HK-2 (cell line): ENCODE measurements around the gene TMBIM6.
"Not testable (repeated sequence)": the region's sequence is repeated elsewhere in the genome, so short reads cannot be mapped to it uniquely, and the experiment has no call there.

ENCODE experiments used
- DNase-seq: peaks from one replicate; pipeline ENCODE4 v3.0.0-alpha.2; 2018; ENCODE audit not compliant: unreplicated experiment

Gene TMBIM6

DNA sequence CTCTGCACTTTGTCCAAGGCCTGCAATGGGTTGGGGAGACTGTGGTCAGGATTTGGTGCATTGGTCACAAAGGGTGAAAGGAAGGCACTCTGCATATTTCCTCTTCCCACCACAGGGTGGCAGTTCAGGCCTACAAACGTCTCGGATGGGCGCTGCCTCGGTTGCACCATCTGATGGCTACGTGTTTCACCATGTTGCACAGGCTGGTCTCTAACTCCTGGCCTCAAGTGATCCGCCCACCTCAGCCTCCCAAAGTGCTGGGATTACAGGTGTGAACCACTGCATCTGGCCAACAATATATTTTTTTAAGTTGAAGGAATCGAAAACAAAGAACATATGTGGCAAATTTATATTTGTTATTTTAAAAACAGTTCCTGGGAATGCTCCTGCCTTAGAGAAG lies 35.1 kb downstream of the TMBIM6 start:
- DNase-seq, result peak; percentile 58

DNA sequence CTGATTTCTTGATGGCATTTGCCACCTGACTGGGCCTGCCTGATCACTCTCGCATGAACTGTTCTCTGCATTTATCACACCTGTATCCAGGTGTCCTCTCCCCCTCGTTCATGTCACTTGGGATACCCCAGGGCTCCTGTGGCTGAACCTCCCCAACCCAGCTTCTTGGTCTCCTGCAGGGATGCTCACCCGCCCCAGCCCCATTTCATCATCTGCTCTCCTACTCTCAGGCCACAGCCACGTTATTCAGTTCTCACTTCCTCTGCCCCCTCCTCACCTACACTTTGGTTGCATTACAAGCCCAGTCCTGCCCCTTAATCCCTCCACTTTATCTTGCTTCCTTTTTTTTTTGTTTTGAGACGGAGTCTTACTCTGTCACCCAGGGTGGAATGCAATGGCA lies 35.5 kb downstream of the TMBIM6 start:
- no peak for DNase-seq

DNA sequence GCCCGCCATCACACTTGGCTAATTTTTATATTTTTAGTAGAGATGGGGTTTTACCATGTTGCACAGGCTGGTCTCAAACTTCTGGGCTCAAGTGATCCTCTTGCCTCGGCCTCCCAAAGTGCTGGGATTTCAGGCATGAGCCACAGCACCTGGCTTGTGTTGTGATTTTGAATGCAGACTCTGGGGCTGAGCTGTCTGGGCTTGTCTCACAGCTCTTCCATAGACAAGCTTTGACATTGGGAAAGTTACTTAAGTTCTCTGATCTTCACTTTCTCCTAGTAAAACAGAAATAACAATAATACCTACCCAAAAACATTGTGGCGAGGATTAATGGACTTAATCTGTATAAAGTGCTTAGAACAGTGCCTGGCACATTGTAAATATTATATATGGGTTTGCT lies 36.0 kb downstream of the TMBIM6 start:
- no peak for DNase-seq

DNA sequence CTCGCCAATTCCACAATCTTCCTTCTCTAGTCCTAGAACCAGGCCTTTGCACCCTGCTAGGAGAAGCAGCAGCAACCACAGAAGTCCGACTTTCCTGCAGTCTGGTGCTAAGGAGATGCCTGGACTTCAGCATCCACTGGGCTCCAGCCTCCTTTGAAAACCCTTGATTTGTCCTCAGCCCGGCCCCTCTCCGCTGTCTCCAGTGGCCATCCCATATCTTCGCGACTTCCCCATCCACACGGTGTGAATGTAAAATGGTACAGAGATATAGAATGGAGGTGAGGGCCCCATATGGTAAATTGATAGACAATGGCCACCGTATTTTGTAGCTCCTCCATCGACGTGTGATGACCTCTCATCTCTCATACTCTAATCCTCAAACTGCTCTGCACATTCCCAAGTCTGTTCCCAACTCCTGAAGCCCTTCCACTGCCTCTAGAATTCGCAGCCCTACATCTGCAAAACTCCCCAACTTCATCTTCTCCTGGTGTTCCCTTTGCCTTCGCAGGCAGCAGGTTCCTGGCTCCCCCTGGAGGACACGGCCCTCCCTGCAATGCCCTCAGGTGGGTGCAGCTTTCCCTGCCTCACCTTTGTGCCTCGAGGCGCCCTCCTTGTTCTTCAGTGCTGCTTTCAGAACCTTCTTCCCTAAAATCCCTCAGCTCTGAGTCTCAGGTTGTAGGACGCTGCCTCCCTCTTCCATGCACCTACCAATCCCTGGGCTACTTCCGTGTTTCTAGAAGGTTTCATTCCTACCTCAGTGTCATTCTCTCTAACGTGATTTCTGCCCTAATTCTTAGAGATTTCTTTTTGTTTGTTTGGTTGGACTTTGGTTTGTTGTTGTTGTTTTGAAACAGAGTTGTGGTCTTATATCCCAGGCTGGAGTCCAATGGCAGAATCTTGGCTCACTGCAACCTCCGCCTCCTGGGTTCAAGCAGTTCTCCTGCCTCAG lies 36.7 kb downstream of the TMBIM6 start:
- DNase-seq, result peak; percentile 58

DNA sequence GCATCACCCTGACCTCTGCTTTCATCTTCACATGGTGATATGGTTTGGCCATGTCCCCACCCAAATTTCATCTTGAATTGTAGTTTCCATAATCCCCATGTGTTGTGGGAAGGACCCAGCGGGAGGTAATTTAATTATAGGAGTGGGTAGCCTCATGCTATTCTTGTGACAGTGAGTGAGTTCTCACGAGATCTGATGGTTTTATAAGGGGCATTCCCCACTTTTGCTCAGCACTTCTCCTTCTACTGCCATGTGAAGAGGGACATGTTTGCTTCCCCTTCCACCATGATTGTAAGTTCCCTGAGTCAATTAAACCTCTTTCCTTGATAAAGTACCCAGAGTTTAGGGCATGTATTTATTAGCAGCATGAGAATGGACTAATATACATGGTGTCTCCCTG lies 38.2 kb downstream of the TMBIM6 start:
- no peak for DNase-seq

DNA sequence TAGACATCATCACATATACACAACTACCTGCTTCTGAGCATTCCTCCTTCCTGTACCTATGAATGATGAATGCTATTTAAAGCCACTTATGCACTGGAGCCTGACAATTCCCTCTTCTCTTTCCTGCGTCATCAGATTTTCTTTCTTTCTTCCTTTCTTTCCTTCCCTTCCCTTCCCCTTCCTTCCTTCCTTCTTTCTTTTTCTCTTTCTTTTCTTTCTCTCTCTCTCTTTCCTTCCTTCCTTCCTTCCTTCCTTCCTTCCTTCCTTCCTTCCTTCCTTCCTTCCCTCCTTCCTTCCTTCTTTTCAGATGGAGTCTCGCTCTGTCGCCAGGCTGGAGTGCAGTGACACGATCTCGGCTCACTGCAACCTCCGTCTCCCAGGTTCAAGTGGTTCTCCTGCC lies 39.6 kb downstream of the TMBIM6 start:
- not testable (repeated sequence) for DNase-seq

DNA sequence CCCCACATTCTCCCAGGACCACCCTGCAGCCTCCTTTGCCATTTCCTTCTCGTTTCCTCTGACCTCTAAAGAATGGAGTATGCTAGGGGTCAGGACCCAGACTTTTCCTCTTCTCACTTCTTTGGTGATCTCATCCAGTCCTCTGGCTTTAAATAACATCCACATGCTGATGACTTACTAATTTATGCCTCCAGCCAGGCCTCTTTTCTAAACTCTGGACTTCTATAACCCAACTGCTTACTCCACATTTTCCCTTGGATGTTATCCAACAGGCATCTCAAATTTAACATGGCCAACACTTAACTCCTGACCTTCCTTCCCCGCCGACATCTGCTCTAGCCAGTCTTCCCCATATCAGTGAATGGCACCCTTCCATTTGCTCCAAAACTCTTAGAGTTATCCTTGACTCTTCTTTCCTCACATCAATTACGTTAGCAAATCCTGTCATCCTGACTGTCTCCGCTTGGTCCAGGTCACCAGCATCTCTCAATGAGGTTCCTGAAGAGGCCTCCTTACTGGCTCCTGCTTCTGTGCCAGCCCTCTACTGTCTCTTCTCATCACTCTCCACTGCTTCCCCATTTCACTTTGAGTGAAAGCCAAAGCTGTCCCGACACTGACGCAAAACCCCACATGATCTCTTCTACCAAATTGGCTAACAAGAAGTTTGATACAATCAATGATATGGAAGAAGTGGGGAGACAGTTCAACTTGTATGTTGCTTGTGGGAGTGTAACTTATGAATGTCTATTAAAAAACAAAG lies 42.7 kb downstream of the TMBIM6 start:
- DNase-seq, result no peak

DNA sequence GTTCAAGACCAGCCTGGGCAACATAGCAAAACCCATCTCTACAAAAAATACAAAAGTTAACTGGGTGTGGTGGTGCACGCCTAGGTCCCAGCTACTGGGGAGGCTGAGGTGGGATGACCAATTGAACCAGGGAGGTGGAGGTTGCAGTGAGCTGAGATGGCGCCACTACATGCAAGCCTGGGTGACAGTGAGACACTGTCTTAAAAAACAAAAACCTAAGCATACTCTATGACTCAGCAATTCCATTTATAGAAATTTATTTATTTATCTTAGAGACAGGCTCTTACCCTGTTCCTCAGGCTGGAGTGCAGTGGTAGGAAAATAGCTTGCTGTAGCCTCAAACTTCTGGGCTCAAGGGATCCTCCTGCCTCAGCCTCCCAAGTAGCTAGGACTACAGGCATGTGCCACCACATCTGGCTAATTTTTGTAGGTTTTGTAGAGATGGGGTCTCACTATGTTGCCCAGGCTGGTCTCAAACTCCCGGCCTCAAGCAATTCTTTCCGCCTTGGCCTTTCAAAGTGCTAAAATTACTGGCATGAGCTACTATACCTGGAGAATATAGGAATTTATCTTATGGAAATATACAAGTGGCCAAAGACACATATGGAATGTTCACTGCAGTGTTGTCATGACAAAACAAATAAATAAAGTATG lies 43.5 kb downstream of the TMBIM6 start:
- no peak for DNase-seq

DNA sequence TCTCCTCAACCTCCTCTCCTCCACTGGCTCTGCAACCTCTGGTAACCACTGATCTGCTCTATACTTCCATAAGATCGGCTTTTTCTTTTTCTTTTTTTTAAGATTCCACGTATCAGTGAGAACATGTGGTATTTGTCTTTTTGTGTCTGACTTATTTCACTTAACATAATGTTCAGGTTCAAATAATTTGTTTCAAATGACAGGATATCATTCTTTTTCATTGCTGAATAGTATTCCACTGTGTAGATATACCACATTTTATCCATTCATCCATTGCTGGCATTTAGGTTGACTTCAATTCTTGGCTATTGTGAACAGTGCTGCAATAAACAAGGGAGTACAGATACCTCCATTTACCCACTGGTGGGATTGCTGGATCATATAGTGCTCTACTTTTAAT lies 46.3 kb downstream of the TMBIM6 start:
- DNase-seq, result no peak

DNA sequence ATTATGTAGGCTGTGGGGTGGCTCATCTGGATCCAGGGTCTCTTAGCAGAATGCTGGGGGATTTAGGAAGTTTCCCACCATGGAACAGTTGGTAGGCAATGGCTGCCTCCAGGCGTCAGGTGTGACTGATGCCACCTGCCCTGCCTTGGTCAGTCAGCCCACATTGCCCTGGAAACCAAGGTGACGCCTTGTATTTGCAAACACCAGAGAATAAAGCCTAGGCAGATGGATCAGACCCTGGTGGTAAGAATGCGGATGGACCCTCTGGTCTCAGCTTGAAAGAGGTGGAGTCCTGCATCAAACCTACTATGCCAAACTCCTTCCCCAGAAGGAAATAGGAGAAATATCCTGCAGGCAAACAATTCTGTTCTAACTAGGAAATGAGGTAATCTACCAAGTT lies 48.6 kb downstream of the TMBIM6 start:
- no peak for DNase-seq

DNA sequence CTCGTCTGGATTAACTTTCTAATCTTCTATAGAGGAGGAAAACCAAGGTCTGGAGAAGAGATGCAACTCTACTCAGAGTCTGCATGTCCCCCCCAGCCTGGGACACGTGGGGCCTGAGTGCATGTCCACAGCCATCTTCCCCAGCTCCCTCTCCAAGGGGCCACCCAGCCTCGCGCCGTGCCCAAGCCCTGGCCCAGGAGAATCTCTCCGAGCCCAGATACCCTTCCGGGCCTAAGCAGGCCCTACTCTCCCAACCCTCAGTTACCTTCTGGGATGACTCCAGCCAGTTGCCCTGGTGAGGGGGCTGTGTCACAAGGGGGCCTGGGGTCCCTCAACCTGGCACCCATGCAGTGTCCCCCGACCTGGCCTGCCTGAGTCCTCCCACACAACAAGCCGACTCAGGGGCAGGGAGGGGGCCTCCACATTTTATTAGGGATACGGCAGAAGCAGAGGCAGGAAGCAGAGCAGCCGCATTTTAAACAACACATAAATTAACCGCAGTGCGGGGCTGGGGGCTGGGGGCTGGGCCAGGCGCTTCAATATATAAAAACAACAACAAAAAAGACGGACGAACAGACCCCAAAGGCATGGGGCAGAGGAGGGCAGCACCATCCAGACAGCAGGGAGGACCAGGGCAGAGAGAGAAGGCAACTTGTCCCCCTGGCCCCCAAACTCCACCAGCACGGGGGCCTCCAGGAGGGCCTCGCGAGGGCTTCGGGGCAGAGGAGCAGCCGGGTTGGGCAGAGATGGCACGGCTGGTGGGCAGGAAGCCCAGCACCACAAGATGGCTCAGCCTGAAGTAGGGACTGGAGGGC lies 49.6 kb downstream of the TMBIM6 start:
- DNase-seq, result no peak

DNA sequence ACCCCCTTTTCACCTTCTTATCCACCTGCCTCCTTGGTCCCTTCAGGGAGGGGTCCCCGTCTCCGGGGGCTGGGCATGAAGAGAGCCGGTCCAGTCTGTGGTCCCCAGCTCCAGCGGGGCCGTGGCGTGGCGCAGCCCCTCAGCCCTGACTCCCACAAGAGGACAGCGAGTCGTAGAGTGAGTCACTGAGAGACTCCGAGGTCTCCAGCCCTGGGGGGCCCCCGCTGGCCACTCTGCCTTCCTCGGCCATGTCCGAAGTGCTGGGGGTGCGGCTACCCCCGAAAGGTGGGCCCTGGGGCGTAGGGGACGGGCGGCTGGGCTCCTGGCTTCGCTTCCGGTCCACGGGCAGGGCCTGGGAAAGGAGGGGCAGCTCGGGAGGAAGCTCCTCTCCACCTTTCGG lies 50.3 kb downstream of the TMBIM6 start:
- no peak for DNase-seq

DNA sequence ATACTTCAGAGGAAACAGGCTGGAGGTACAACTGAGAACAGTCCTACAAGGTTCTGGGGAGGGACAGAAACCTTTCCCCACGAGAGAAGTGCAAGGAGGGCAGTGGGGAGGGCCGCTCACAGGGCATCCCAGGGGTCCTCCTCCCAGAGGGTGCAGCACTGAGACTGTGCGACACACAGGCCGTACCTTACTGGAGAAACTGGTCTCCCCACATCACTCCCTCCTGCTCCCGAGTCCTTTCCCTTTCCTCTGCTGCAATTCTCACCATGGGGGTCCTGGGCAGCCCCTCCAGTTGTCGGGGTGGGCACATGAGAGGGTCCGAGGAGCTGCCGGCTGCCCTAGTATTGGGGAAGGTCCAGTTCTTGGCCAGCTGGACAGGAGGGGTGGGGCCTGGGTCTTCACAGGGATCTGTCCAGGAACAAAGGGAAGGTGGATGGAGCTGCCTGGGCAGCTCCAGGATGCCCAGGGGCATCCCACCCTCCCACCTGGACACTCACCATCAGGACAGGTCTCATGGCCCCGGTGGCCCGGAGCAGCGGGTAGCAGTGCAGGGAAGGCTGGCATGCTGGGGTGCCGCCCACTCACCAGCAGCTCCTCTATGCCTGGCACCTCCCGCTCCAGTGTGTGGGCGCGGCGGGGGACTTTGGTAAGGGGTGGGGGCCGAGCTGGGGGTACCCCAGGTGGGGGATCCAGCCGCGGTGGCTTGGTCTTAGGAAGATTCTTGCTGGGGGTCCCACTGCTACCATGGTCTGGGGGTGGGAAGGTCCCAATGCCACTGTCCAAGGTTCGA lies 51.0 kb downstream of the TMBIM6 start:
- DNase-seq, result no peak

DNA sequence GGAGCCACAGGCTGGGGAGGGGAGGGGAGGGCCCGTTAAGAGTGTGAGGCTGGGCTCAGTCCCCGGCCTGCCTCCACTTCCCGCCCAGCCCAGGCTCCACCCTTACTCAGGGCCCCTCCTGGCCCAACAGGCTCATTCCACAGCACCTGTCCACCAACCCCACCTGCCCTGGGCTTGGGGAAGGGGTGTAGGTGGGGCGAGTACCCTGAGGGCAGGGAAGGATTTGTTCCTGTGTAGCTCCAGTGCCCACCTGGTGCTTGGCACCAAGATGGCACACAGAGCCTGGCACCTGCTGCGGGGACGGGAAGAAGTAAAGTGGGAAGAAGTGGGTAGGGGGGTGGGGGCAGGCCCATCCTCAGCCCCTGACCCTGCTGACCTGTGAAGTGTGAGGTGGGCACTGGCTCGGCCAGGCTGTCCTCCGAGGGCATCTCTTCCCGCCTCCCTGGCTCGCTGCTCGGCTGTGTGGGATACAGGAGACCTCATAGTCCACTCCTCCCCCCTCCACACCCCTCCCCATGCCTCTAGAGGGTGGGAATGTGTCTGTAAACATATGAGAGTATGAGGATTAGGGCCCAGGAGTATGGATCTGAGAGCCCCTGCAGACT lies 51.7 kb downstream of the TMBIM6 start:
- DNase-seq, result no peak

DNA sequence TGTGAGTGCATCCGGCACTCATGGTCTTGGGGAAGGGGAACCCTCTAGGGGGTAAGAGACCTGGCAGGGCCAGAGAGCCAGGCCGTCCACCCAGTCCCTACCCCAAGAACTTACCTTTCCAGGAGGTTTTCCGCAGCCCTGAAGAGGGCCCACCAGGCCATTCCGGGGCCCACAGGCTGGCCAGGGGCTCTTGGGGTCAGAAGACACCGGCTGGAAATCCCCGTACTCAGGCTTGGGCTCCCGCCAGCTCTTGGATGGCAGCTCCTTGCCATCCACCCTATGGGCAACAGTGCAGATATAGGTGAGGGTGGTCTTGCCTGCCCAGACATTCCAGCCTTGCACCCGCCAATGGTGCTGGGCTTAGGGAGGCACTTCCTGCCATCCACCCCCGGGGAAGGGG lies 52.3 kb downstream of the TMBIM6 start:
- no peak for DNase-seq

DNA sequence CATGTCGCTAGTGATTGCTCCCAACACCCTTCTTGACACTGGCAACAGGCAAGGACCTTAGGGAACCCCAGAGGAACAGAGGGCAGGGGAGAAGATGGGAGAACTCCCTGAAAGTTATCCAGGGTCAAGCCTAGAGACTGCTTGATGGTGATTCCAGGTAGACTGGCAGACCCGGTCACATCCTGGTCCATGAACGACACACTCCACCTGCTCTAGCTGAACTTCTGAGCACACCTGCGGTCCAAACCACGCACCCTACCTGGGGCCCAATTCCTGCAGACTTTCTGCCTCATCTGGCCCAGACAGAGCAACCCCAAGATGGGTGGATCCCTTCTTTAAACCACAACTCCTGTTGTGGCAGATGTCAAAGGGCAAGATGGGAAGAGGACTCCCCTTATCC lies 52.7 kb downstream of the TMBIM6 start:
- no peak for DNase-seq

DNA sequence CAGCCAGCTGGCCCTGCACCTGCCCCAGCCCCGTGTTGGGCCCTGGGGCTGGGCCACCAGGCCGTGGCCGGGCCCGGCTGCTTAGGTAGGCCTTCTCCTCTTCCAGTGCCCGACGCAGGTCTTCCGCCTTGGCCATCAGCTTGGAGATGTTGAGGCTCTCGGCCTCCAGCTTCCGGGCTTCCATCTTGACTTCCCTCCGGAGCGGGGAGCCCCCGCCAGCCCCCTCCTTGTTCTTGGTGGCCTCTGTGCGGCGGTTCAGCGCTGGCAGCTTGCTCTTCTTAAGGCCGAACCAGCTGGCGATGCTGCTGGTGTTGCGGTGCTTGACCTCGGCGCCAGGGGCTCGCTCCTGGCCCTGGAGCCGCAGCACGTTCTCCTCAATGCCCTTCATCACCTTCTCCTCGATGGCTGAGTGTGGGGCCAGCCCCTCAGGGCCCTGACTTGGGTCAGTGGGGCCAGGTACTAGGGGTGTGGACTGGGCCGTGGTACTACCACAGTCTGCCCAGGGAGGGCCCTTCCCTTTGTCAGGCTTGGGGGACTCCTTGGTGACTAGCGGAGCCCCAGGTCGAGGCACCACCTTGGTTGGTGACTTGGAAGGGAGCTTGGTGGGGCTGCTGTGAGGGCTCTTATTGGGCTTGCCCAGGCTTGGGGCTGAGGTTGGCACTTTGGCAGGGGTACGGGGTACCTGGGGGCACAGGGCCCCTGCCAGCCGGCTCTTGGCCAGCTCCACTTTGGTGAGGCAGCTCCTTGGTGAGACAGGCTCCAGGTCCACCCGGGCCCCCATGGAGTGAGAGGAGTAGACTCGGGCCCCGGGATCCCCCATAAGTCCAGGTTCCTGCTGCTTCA lies 53.7 kb downstream of the TMBIM6 start:
- DNase-seq, result no peak

DNA sequence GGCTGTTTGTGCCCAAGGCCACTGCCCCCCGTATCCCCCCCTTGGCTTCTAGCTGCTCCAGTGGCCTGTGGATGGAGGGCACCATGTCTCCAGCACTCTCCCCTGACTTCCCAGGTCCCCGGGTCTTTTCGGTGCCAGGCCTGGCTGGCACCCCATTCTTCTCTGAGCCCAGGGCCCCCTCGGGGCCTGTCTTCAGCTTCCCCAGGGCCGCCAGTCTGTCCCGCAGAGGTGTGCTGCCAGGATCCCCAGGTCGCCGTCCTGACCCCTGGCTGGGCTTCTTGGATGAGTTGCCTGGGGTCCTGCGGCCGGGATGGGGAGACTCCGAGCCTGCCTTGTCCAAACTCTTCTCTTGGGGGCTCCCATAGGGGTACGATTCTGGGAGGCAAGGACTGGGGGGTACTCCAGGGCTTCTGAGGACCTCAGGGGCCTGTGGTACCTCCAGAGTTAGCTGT lies 54.3 kb downstream of the TMBIM6 start:
- no peak for DNase-seq

DNA sequence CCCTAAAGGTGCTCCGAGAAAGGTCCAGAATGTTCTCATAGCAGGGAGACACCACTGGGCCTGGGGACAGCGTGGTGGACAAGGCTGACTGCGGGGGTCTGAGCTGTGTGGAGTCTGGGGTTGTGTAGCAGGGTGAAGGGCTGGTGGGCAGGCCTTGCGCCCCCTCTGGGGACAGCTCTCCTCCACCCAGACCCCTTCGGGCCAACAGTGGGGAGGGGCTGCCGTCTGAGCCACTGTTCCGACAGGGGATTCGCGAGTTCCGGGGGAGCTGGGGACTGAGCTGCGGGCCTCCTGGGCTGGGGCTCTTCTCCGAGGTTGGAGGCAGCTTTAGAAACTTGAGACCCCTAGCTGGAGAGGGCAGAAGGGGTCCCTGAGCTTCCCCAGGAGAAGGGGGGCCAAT lies 54.8 kb downstream of the TMBIM6 start:
- no peak for DNase-seq
